Effector memory CD8-positive, alpha-beta T cell (primary cell): ENCODE results near the gene SUN1.

ENCODE experiments used
- ATAC-seq: fragments of 150-1000 bp; cut with Tn5 transposase; replicated peaks from 2 replicates; pipeline ENCODE4 v1.10.0; 2021; ENCODE audit warnings: mild to moderate bottlenecking, moderate library complexity
- DNase-seq, 3 experiments: peaks; one replicate each; pipeline ENCODE4 v3.0.0; 2021
- H3K27ac Mint-ChIP-seq, 2 donors: one replicate each; pipeline ENCODE4 v1.8.0; 2022; ENCODE audit warnings: mild to moderate bottlenecking in 2 of 2, mixed read lengths in 2 of 2, moderate library complexity in 2 of 2
- H3K27me3 Mint-ChIP-seq, 2 donors: one replicate each; pipeline ENCODE4 v1.8.0; 2022; ENCODE audit warnings: mixed read lengths in 2 of 2
- H3K36me3 Mint-ChIP-seq: one replicate; pipeline ENCODE4 v1.8.0; 2022; ENCODE audit warnings: mild to moderate bottlenecking, moderate library complexity, mixed read lengths; ENCODE audit not compliant: insufficient read depth
- H3K4me1 Mint-ChIP-seq, 2 donors: one replicate each; pipeline ENCODE4 v1.8.0; 2022; ENCODE audit warnings: low read depth in 2 of 2, mixed read lengths in 2 of 2
- H3K4me3 Mint-ChIP-seq, 2 donors: one replicate each; pipeline ENCODE4 v1.8.0; 2022; ENCODE audit warnings: mild to moderate bottlenecking in 2 of 2, mixed read lengths in 2 of 2, moderate library complexity in 2 of 2
- H3K9me3 Mint-ChIP-seq, 2 donors: one replicate each; pipeline ENCODE4 v1.8.0; 2022; ENCODE audit warnings: mixed read lengths in 2 of 2

SUN1 gene

DNA sequence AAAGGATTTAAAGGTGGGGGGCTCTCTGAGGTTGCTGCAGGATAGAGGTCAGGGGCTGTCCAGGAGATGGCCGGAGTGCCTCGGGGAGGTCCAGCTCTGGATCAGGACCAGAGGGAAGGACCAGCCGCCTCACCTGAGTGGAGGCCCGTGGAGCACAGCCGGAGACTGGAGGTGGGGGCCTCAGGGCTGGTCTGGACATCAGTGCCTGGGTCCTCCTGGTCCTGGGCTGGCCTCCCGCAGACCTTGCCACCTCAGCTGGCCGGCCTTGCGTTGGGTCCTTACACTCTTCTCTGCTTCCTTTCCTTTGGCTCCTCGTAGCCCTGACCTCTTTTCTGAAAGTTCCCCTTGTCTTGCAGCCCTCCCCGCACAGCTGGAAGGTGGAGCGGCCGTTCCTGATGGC lies 2.0 kb downstream of the SUN1 start:
- no peak overlapping the region for H3K4me3 Mint-ChIP-seq
- H3K9me3 Mint-ChIP-seq, result no peaks in the 10 kb centered on the region
- no peaks in the 10 kb centered on the region for H3K27me3 Mint-ChIP-seq
- H3K27ac Mint-ChIP-seq, result peak overlapping the region in 1 of 2 donors; percentile 69
- H3K4me1 Mint-ChIP-seq, result peaks cover 32 to 38% of the 10 kb centered on the region in 2 donors
- peaks cover 34% of the 10 kb centered on the region for H3K36me3 Mint-ChIP-seq
- DNase-seq (no peak), ATAC-seq (no peak)

DNA sequence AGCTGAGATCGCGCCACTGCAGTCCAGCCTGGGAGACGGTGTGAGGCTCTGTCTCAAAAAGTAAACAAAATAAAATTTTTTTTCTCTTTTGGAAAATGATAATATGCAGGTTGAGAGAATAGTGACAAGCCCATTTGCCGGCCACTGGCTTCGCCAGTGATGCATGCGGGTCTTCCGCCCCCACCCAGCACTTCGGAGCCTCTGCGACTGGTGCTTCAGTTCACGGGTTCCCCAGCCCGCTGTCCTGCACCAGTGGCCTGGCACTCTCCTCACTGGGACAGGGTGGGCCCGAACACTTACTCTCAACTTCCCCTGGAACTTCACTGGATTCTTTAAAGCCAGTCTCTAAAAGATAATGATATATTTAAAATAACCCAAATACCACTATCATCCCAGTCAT lies 2.7 kb downstream of the SUN1 start:
- no peaks in the 10 kb centered on the region for H3K9me3 Mint-ChIP-seq
- H3K27ac Mint-ChIP-seq, result no peak overlapping the region
- no peaks in the 10 kb centered on the region for H3K27me3 Mint-ChIP-seq
- ATAC-seq, result no peak
- H3K4me3 Mint-ChIP-seq, result no peak overlapping the region
- H3K36me3 Mint-ChIP-seq, result peaks cover 41% of the 10 kb centered on the region
- DNase-seq, result no peak
- H3K4me1 Mint-ChIP-seq, result peaks cover 32 to 38% of the 10 kb centered on the region in 2 donors

DNA sequence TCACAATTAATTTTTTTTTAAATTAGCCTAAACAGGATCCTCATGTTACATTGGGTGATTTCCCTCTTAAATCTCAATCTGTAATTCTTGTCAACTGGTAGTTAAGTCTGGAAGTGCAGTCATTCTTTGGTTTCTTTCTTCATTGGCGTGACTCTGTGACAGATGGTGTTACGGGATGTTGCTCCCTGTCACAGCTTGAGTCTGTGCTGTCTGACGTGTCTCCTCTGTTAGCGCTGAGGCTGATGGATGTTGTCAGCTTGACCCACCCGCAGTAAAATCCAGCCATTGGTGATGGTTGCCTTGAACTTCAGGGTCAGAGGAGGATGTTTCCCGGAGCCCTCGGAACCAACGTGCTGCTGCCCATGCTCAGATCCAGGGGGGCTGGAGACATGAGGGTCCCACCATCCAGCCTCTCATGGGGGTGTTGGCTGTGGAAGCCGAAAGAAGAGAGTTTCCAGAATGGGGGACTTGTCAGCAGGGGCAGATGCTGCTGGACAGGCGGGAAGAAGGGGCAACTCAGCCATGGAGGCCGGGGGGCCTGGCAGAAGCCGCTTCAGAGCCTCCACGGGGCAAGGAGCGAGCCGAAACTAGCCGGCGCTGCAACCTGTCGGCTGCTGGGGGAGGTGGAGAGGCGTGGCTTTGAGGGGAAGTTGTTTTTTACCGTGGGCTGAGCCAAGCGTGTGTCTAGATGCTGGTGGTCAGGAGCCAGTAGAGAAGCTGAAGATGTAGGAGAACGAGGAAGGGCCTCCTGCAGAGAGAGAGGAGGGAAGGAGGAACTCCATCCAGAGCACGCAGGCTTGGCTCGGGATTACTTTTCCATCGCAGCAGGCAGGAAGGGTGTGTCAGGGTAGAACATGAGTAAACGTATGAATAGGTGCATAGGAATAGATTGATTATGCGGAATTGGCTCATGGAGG lies 3.5 kb downstream of the SUN1 start:
- Mint-ChIP-seq H3K4me3 (peak overlapping the region in 1 of 2 donors; percentile 28), H3K9me3 (no peaks in the 10 kb centered on the region), H3K27me3 (no peaks in the 10 kb centered on the region), H3K36me3 (peaks cover 48% of the 10 kb centered on the region), H3K4me1 (peaks cover 26 to 32% of the 10 kb centered on the region in 2 donors), H3K27ac (peak overlapping the region in 1 of 2 donors; percentile 83)
- no peak for ATAC-seq
- no peak for DNase-seq

DNA sequence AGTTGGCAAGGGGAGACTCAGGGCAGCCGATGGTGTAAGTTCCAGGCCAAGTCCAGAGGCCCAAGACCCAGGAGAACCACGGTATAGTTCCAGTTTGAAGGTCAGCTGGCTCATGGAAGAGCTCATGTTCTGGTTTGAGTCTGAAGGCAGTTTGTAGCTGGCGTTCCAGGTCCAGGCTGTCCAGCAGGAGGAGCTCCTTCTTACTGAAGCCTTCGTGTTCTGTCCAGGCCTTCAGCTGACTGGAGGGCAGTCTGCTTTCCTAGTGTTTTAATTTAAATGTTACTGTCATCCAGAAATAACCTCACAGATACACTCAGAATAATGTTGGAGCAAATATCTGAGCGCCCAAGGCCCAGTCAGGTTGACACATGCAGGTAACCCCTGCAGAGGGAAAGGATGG lies 4.2 kb downstream of the SUN1 start:
- no peak for DNase-seq
- H3K27ac Mint-ChIP-seq, result peak overlapping the region; percentile 19 to 83
- no peaks in the 10 kb centered on the region for H3K27me3 Mint-ChIP-seq

DNA sequence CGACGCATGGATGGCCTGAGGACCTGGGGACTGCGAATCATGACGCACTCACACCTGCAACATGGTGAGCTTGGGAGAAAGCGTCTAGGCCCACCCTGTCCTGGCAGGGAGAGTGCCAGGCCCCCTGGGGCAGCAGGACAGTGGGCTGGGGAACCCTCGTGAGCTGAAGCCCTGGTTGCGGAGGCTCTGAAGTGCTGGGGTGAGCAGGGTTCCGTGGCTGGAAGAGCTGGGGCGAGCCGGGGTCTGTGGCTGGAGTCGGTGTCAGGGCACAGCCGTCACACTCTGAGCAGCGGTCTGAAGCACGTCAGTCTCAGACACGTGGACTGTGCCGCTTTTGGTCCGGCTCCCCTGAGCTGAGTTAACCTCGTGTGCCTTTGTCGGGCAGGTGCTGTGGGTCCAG lies 4.7 kb downstream of the SUN1 start:
- peaks cover 16 to 22% of the 10 kb centered on the region in 2 donors for H3K4me1 Mint-ChIP-seq
- DNase-seq, result no peak
- no peak for ATAC-seq
- no peaks in the 10 kb centered on the region for H3K9me3 Mint-ChIP-seq
- no peaks in the 10 kb centered on the region for H3K27me3 Mint-ChIP-seq
- H3K4me3 Mint-ChIP-seq, result no peak overlapping the region
- H3K36me3 Mint-ChIP-seq, result peaks cover 48% of the 10 kb centered on the region
- H3K27ac Mint-ChIP-seq, result peak overlapping the region; percentile 19 to 83

More for the DNA sequence above, 4.2 kb downstream of the SUN1 start:
- ATAC-seq, result no peak
- H3K4me1 Mint-ChIP-seq, result peaks cover 22 to 27% of the 10 kb centered on the region in 2 donors
- H3K36me3 Mint-ChIP-seq, result peaks cover 54% of the 10 kb centered on the region
- H3K4me3 Mint-ChIP-seq, result peak overlapping the region in 1 of 2 donors; percentile 28
- H3K9me3 Mint-ChIP-seq, result no peaks in the 10 kb centered on the region

DNA sequence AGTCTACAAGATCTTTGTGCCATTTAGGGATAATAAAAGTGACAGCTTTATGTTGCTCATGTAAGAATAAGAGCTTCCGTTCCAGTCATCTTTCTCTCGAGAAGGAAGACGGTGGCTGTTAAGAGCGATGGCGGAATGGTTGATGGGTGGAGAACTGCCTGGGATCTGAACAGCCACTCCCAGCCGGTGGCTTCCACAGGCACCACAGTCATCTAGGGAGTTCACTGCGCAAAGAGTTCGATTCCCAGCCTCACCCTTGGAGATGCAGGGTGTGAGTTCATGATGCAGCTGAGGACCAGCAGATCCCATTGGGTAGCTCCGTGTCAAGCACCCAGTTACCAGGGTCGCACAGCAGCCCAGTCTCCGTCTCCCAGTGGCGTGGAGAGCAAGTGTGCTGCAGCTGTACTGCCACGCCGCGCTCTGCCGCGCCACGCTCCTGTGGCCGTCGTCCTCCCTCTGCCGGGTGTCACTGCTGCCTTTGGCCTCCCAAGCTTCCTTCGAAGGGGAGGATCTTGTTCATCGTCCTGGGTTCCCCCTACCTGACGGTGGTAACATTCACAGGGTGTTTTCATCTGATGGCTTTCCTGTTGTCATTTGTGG lies 7.8 kb downstream of the SUN1 start:
- Mint-ChIP-seq H3K27ac (no peak overlapping the region), H3K4me3 (no peak overlapping the region), H3K4me1 (peaks cover 3 to 11% of the 10 kb centered on the region in 2 donors), H3K27me3 (no peaks in the 10 kb centered on the region), H3K9me3 (no peaks in the 10 kb centered on the region), H3K36me3 (peaks cover 52% of the 10 kb centered on the region)
- no peak for DNase-seq
- no peak for ATAC-seq

DNA sequence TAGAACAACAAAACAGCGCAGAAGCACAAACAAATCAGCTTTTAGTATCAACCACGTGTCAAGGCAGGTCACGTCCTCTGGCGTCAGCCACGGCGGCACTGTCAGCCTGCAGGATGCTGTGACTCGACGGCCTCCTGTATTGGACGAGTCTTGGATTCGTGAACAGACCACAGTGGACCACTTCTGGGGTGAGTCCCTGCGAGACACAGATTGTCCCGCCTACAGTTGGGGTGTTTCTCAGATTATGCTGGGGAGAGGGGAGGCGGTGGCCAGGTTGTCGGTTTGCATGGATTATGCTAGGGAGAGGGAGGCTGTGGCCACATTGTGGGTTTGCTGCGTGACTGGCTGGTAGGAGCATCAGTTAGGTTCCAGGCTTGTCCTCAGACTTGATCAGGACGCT lies 9.7 kb downstream of the SUN1 start:
- no peak for DNase-seq
- no peak overlapping the region for H3K4me3 Mint-ChIP-seq

DNA sequence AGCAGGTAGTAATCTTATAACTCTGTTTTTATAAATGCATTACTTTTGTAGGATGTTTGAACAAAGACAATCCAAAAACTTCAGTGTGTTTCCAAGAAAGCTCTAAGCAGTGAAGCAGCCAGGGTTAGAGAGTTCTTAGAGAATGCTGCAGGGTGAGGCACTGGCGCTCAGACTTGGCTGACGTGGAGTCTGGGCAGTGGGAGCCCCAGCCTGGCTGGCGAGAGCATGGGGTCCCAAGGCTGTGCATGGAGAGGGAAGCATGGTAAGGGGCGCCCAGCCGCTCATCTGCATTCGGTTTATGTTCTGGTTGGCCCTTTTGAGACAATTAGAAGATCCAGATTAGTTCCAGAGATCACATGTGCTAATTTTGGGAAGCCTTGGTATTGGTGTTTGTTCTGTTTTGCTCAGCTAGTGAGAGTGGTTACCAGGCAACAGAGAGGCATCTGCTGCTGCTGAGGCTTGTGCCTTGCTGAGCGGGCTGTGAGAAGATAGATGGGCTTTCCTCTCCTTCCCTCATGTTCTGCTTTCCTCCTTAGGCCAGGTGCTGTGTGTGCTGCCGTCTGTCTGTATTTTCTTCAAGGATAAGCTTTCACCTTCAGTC lies 10.3 kb downstream of the SUN1 start:
- Mint-ChIP-seq H3K9me3 (no peaks in the 10 kb centered on the region), H3K4me1 (no peaks in the 10 kb centered on the region), H3K27me3 (no peaks in the 10 kb centered on the region), H3K27ac (peak overlapping the region in 1 of 2 donors; percentile 26), H3K4me3 (no peak overlapping the region), H3K36me3 (peaks cover 46% of the 10 kb centered on the region)
- no peak for DNase-seq
- no peak for ATAC-seq

More for the DNA sequence above, 9.7 kb downstream of the SUN1 start:
- H3K27me3 Mint-ChIP-seq, result no peaks in the 10 kb centered on the region
- no peak for ATAC-seq
- H3K4me1 Mint-ChIP-seq, result peaks cover 0 to under 1% of the 10 kb centered on the region in 2 donors
- peaks cover 48% of the 10 kb centered on the region for H3K36me3 Mint-ChIP-seq
- H3K27ac Mint-ChIP-seq, result no peak overlapping the region
- no peaks in the 10 kb centered on the region for H3K9me3 Mint-ChIP-seq

DNA sequence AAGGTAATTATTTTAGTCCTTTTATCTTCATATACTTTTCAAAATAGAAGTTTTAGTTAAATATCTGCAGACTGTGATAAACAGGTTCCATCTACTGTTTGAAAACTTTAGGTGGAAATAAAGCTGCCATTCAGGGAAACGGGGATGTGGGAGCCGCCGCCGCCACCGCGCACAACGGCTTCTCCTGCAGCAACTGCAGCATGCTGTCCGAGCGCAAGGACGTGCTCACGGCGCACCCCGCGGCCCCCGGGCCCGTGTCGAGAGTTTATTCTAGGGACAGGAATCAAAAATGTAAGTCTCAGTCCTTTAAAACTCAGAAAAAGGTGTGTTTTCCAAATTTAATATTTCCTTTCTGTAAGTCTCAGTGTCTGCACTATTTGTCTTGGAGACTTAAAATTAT lies 11.0 kb downstream of the SUN1 start:
- Mint-ChIP-seq H3K9me3 (no peaks in the 10 kb centered on the region), H3K36me3 (peaks cover 50% of the 10 kb centered on the region), H3K4me1 (no peaks in the 10 kb centered on the region), H3K27ac (no peak overlapping the region), H3K27me3 (no peaks in the 10 kb centered on the region), H3K4me3 (no peak overlapping the region)
- DNase-seq (no peak), ATAC-seq (no peak)

DNA sequence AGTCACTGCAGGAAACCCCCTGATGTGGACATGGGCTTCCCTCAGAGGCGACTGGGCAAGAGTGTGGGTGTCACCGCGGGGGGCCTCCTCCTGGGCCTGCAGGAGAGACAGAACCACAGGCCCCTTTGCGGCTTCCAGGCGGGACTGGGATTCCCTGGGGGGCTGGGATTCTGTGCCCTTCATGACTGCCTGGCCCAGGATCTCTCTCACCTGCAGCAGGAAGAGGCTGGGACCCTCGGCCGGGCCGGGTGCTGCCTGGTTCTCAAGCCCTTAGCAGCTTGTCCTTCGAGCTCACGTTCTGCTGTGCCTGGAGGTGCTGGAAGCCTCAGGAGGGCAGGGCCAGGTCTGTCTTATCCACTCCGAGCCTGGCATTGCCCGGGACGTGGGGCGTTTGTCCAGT lies 11.8 kb downstream of the SUN1 start:
- ATAC-seq, result no peak
- Mint-ChIP-seq H3K27ac (no peak overlapping the region), H3K9me3 (no peaks in the 10 kb centered on the region), H3K27me3 (no peaks in the 10 kb centered on the region), H3K4me1 (no peaks in the 10 kb centered on the region), H3K4me3 (no peak overlapping the region), H3K36me3 (peaks cover 53% of the 10 kb centered on the region)
- no peak for DNase-seq

DNA sequence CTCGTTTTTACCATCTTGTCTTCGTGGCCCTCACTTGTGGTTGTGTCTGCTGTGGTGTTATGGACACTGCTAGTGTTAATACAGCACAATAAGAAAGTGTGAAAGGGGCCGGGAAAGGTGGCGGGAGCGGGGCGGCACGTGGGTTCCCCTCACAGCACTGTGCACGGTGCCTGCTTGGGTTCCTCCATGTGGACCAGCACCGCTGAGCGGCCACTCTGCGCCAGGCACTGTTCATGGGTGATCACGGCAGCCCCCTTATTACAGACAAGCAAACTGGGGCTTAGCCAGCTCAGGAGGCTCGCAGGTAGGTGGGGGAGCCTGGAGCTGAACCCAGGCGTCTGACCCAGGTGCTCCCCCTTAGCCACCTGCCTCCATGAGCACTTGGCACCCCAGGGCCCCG lies 12.2 kb downstream of the SUN1 start:
- Mint-ChIP-seq H3K36me3 (peaks cover 51% of the 10 kb centered on the region), H3K9me3 (no peaks in the 10 kb centered on the region), H3K4me1 (no peaks in the 10 kb centered on the region), H3K27ac (no peak overlapping the region), H3K4me3 (no peak overlapping the region), H3K27me3 (no peaks in the 10 kb centered on the region)
- ATAC-seq (no peak), DNase-seq (no peak)

DNA sequence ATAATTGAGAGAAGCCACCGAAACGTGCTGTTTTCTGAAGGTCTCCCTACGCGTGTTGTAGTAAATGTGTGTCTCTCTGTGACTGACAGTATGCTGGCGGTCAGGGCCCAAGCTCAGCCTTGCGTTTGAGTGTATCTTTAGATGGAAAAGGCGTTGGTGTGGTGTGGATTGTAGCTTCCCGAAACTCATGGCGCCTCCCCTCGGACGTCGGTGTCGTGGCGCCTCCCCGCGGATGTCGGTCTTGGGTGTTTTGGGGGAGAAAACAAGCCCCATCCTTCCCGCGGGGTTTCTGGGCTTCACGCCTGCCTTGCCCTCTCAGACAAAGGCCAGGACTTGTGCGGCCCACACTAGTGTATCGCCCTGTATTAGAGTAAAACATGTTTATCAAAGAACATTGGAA lies 12.8 kb downstream of the SUN1 start:
- no peaks in the 10 kb centered on the region for H3K27me3 Mint-ChIP-seq
- H3K4me3 Mint-ChIP-seq, result no peak overlapping the region
- no peaks in the 10 kb centered on the region for H3K4me1 Mint-ChIP-seq
- no peaks in the 10 kb centered on the region for H3K9me3 Mint-ChIP-seq
- ATAC-seq (no peak), DNase-seq (no peak)
- no peak overlapping the region for H3K27ac Mint-ChIP-seq
- H3K36me3 Mint-ChIP-seq, result peaks cover 46% of the 10 kb centered on the region

DNA sequence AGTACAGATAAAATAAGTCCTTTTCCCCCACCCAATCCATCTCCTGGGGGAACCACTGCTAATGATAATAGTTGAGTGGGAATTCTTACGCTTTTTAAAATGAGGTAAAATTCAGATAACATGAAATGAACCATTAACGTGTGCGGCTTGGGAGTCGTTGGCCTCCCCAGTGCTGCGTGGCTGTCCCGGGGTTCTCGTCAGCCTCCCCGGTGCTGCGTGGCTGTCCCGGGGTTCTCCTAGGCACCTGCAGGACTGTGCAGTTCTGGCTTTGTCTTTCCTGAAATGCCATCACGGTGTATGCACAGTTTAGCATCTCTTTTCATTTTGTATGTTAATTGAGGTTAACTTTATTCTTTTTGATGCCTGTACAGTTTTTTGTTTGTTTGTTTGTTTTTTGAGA lies 13.5 kb downstream of the SUN1 start:
- ATAC-seq (no peak), DNase-seq (no peak)
- Mint-ChIP-seq H3K9me3 (no peaks in the 10 kb centered on the region), H3K4me3 (no peak overlapping the region), H3K27me3 (no peaks in the 10 kb centered on the region), H3K36me3 (peaks cover 40% of the 10 kb centered on the region), H3K4me1 (no peaks in the 10 kb centered on the region), H3K27ac (no peak overlapping the region)
